HepG2 (cell line): Measurements from ENCODE around the gene AQP7. TPM values are rescaled to one million over a fixed set of nuclear protein-coding genes. Genes with fewer than 3 reads are reported as not detected.
A peak's percentile ranks its signal among the peaks of the same experiment; 100 is the strongest.

Experiments used
- ATAC-seq: fragments of 200-7000 bp; cut with Tn5 transposase; 3 replicates; pipeline ENCODE4 v1.9.1; 2020; ENCODE audit warnings: mild to moderate bottlenecking, moderate library complexity
- BruUV-seq: library from RNA; stranded (reverse); fragments of 400-500 nt; replicated peaks from 2 replicates; lab custom pipeline; 2021; lab: Mats Ljungman, UMichigan
- CTCF ChIA-PET: fragments of 300-600 bp; formaldehyde crosslinking; extraction: SDS; loops from one replicate; lab custom pipeline; 2021; ENCODE audit warnings: low total read pairs, inconsistent platforms, low intra/inter-chr PET ratio; lab: Yijun Ruan, JAX
- POLR2A ChIA-PET: fragments of 350-600 bp; sonication (Branson Sonifier 250); formaldehyde crosslinking; loops from one replicate; lab custom pipeline; 2020; ENCODE audit warnings: antibody characterized with exemption, inconsistent platforms; lab: Yijun Ruan, JAX
- DNase-seq: peaks from one replicate; pipeline ENCODE4 v3.0.0-alpha.2; 2015; ENCODE audit warnings: low spot score
- FAIRE-seq: peaks from 3 replicates; lab custom pipeline; 2011; peaks lifted over from hg19 to GRCh38; lab: Jason Lieb, UNC
- H2AFZ ChIP-seq: one replicate; pipeline ENCODE4 v1.6.1; 2011; ENCODE audit warnings: low read length, inconsistent platforms
- H3K27ac ChIP-seq: fragments of 300-600 bp; 3 replicates; pipeline ENCODE4 v1.8.0; 2011; ENCODE audit warnings: mixed run types, mild to moderate bottlenecking, mixed read lengths, low read length, inconsistent platforms; ENCODE audit not compliant: insufficient read depth; ENCODE audit errors: extremely low read length
- H3K27me3 ChIP-seq, 2 experiments: fragments of 200-600 bp in 1 of 2; 2 replicates in 1 of 2; 3 replicates in 1 of 2; pipeline versions ENCODE4 v1.6.0 to v1.8.0; 2011; ENCODE audit warnings: low read length in 2 of 2, mild to moderate bottlenecking in 2 of 2, moderate library complexity in 2 of 2, inconsistent platforms in 1 of 2; ENCODE audit not compliant: insufficient read depth in 2 of 2, control insufficient read depth in 1 of 2
- H3K36me3 ChIP-seq, 2 experiments: fragments of 200-600 bp in 1 of 2; replicated peaks in 1 of 2; 2 replicates in 1 of 2; 3 replicates in 1 of 2; pipeline versions ENCODE4 v1.5.1 to v1.8.0; 2011; ENCODE audit warnings: low read length in 2 of 2, inconsistent platforms in 1 of 2; ENCODE audit not compliant: insufficient read depth in 2 of 2, control insufficient read depth in 1 of 2
- H3K4me1 ChIP-seq: 2 replicates; pipeline ENCODE4 v1.5.1; 2012; ENCODE audit warnings: low read length, inconsistent platforms; ENCODE audit not compliant: insufficient read depth
- H3K4me2 ChIP-seq: 2 replicates; pipeline ENCODE4 v1.6.0; 2011; ENCODE audit warnings: low read depth, low read length, inconsistent platforms
- H3K4me3 ChIP-seq, 3 experiments: fragments of 200-600 bp in 1 of 3; sonication (generic), shearing (Covaris generic) in 1 of 3; replicated peaks in 1 of 3; 2 replicates each; pipeline ENCODE4 v1.5.1; 2011 to 2016; ENCODE audit warnings: low read length in 3 of 3, inconsistent platforms in 2 of 3, low read depth in 2 of 3, mild to moderate bottlenecking in 2 of 3, control low read depth in 1 of 3, mixed read lengths in 1 of 3; ENCODE audit not compliant: insufficient read depth in 1 of 3
- H3K79me2 ChIP-seq: one replicate; pipeline ENCODE4 v1.6.1; 2011; ENCODE audit warnings: low read length, inconsistent platforms; ENCODE audit not compliant: insufficient read depth
- H3K9ac ChIP-seq: 2 replicates; pipeline ENCODE4 v1.6.0; 2011; ENCODE audit warnings: mild to moderate bottlenecking, low read depth, low read length, inconsistent platforms; ENCODE audit not compliant: insufficient read depth
- H3K9me3 ChIP-seq: 2 replicates; pipeline ENCODE4 v1.5.1; 2012; ENCODE audit warnings: mild to moderate bottlenecking, low read length
- H4K20me1 ChIP-seq: 2 replicates; pipeline ENCODE4 v1.6.0; 2011; ENCODE audit warnings: inconsistent platforms, mild to moderate bottlenecking, low read length, moderate library complexity; ENCODE audit not compliant: insufficient read depth
- FOXJ3 ChIP-seq: sonication (generic); formaldehyde crosslinking; IDR thresholded peaks from 2 replicates; pipeline ENCODE4 v1.4.0; 2020; ENCODE audit warnings: missing genetic modification reagents, mild to moderate bottlenecking, borderline replicate concordance
- FOXO1 ChIP-seq: sonication (generic); formaldehyde crosslinking; IDR thresholded peaks from 2 replicates; pipeline ENCODE4 v1.4.0; 2020; ENCODE audit warnings: missing genetic modification reagents
- FOXP4 ChIP-seq: sonication (generic); formaldehyde crosslinking; IDR thresholded peaks from 2 replicates; pipeline ENCODE4 v1.4.0; 2020; ENCODE audit warnings: missing genetic modification reagents
- JUND ChIP-seq: sonication (generic); formaldehyde crosslinking; IDR thresholded peaks from 2 replicates; pipeline ENCODE4 v1.8.0; 2022; ENCODE audit warnings: mild to moderate bottlenecking, missing genetic modification reagents
- NFIB ChIP-seq: sonication (generic); formaldehyde crosslinking; IDR thresholded peaks from 2 replicates; pipeline ENCODE4 v1.9.0; 2021; ENCODE audit warnings: missing genetic modification reagents, mild to moderate bottlenecking, borderline replicate concordance
- PCBP2 ChIP-seq: fragments of 200-400 bp; formaldehyde crosslinking; optimal IDR thresholded peaks from 2 replicates; pipeline ENCODE3; 2018; ENCODE audit warnings: low read length, low read depth; ENCODE audit not compliant: poor library complexity, severe bottlenecking
- ZBTB34 ChIP-seq: sonication (generic); formaldehyde crosslinking; IDR thresholded peaks from 2 replicates; pipeline ENCODE4 v1.8.0; 2022; ENCODE audit warnings: mild to moderate bottlenecking, missing genetic modification reagents
- ZBTB49 ChIP-seq: sonication (generic); formaldehyde crosslinking; IDR thresholded peaks from 2 replicates; pipeline ENCODE4 v1.4.0; 2020; ENCODE audit warnings: missing genetic modification reagents, borderline replicate concordance
- ZNF143 ChIP-seq: sonication (generic); formaldehyde crosslinking; IDR thresholded peaks from 2 replicates; pipeline ENCODE4 v1.4.0; 2020; ENCODE audit warnings: missing genetic modification reagents
- ZNF207 ChIP-seq: fragments of 450-650 bp; IDR thresholded peaks from 2 replicates; pipeline ENCODE4 v1.6.1; 2016; ENCODE audit warnings: antibody characterized with exemption, borderline replicate concordance
- ZNF224 ChIP-seq: sonication (generic); formaldehyde crosslinking; IDR thresholded peaks from 2 replicates; pipeline ENCODE4 v1.5.0; 2020; ENCODE audit warnings: mild to moderate bottlenecking, missing genetic modification reagents
- ZNF264 ChIP-seq: sonication (generic); formaldehyde crosslinking; IDR thresholded peaks from 2 replicates; pipeline ENCODE4 v1.4.0; 2020; ENCODE audit warnings: missing genetic modification reagents
- ZNF432 ChIP-seq: sonication (generic); formaldehyde crosslinking; IDR thresholded peaks from 2 replicates; pipeline ENCODE4 v1.5.0; 2020; ENCODE audit warnings: missing genetic modification reagents, mild to moderate bottlenecking, borderline replicate concordance
- ZNF616 ChIP-seq: sonication (generic); formaldehyde crosslinking; IDR thresholded peaks from 2 replicates; pipeline ENCODE4 v1.5.0; 2020; ENCODE audit warnings: low read depth, mild to moderate bottlenecking, missing genetic modification reagents
- ZNF780A ChIP-seq: sonication (generic); formaldehyde crosslinking; IDR thresholded peaks from 2 replicates; pipeline ENCODE4 v1.8.0; 2022; ENCODE audit warnings: mild to moderate bottlenecking, missing genetic modification reagents, moderate library complexity
- WGBS: methylation state at CpG from one replicate; pipeline ENCODE4 v1.1.6; 2017; ENCODE audit warnings: low lambda C conversion rate; 5-methylcytosine and 5-hydroxymethylcytosine counted together
- in situ Hi-C: cut with HindIII; loops from 2 replicates; pipeline ENCODE4 v1.10.0; 2017; ENCODE audit warnings: low pct_unique_long_range_greater_than_20kb; ENCODE audit not compliant: extremely low pct_ligation_motif_present
- intact Hi-C: fragments of 100-400 bp; cut with micrococcal nuclease; formaldehyde crosslinking; loops from one replicate; pipeline ENCODE4 v1.10.0; 2022; ENCODE audit not compliant: unreplicated experiment
- polyA plus RNA-seq, 8 experiments: library from polyadenylated mRNA; depleted of rRNA in 3 of 8; stranded (reverse) in 7 of 8; unstranded in 1 of 8; fragments of >200 nt; fragmentation: Illumina TruSeq in 4 of 8; extraction: Trizol in 4 of 8; gene quantifications; 2 replicates each; pipeline versions ENCODE4 v1.2.1 to v1.2.3, GENCODE V29; 2011 to 2016; ENCODE audit warnings: low read depth in 4 of 8, missing spikeins in 1 of 8, mixed read lengths in 1 of 8; ENCODE audit not compliant: insufficient read depth in 1 of 8
- total RNA-seq, 5 experiments: library from RNA; depleted of rRNA; stranded (reverse); fragments of >200 nt; fragmentation: Illumina TruSeq; extraction: Trizol; gene quantifications; 2 replicates each; pipeline ENCODE4 v1.2.3, GENCODE V29; 2016; ENCODE audit warnings: low read depth in 1 of 5

AQP7 gene
- total and polyA plus RNA-seq, 2 of the 13 experiments (the other 11 are each of a cell fraction or from before 2014, with no cell fraction given) = 1.9 to 2.1 TPM

GRCh38 chr9:33446240-33446945, 44.0 kb upstream of the AQP7 start (continued):
- no peak for TF ChIP-seq ZBTB49 (CRISPR knock-in tag)
- TF ChIP-seq ZNF207 = no peak
- no peak for TF ChIP-seq FOXJ3 (CRISPR knock-in tag)
- TF ChIP-seq, all 625 proteins: peak for 10

GRCh38 chr9:33445389-33446239, 43.2 kb upstream of the AQP7 start:
- Histone ChIP-seq H4K20me1 (no peaks in the 10 kb centered on the region), H3K27me3 (peaks cover 8 to 48% of the 10 kb centered on the region in 2 experiments), H3K27ac (no peak overlapping the region), H2AFZ (no peak overlapping the region), H3K9ac (no peak overlapping the region), H3K4me1 (peaks cover 66% of the 10 kb centered on the region), H3K79me2 (no peaks in the 10 kb centered on the region), H3K9me3 (no peaks in the 10 kb centered on the region), H3K4me2 (peak overlapping the region; percentile 5; the same call in 1 of the 2 replicates), H3K4me3 (peak overlapping the region in 1 of 3 experiments; percentile 40; a peak in 3 of 6 replicates), H3K36me3 (no peaks in the 10 kb centered on the region)
- ChIA-PET CTCF (no interaction called here), POLR2A (no interaction called here)
- ATAC-seq (no peak), FAIRE-seq (no peak), DNase-seq (no peak)
- TF ChIP-seq ZNF616 (CRISPR knock-in tag) (no peak), JUND (CRISPR knock-in tag) (no peak), PCBP2 (no peak), ZNF224 (CRISPR knock-in tag) (no peak), ZNF143 (CRISPR knock-in tag) (no peak), ZBTB34 (no peak), ZNF780A (CRISPR knock-in tag) (no peak), FOXO1 (CRISPR knock-in tag) (no peak), NFIB (no peak), ZNF264 (CRISPR knock-in tag) (no peak), ZNF432 (CRISPR knock-in tag) (no peak), FOXP4 (CRISPR knock-in tag) (no peak)
- BruUV-seq = no TSS peak
- in situ Hi-C loops = loop anchor here (5.0 kb wide), 1 partner anchor 38 kb away; no protein-coding TSS in a partner anchor
- WGBS = 20% methylated on average over 11 of the region's 11 CpGs
- intact Hi-C loops = loop anchor here (2.0 kb wide), 1 partner anchor 43 kb away; the partner anchor contains the start of gene AQP7
